ENCODE measurements around the gene PLA2G5. TPM values are rescaled to one million over a fixed set of nuclear protein-coding genes. Genes with fewer than 3 reads are reported as not detected.

Gene PLA2G5
- total and polyA plus RNA-seq, 2 of the 13 experiments (the other 11 are each of a cell fraction or from before 2014, with no cell fraction given) = not detected

DNA sequence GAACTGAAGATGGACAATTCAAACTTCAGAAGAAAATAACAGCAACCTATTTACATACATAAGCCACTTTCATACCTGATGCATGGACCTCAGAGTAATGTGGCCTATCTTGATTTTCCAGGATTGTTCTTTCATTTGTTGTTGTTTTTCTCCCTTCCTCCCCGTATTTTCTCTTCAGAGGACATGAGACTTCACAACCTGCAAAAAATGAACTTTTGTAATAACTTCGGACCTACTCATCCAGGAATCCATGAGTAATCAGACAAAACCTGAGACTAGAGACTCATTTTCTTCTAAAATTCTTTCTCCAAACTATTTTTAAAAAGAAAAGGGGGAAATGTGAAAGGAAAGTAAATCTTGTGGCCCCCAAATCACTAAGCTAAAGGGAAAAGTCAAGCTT, 17.6 kb upstream of the PLA2G5 start:
- FAIRE-seq (no peak), ATAC-seq (no peak), DNase-seq (ENCODE audit: low spot score) (no peak)
- in situ Hi-C loops (cut with HindIII; ENCODE audit: extremely low pct_ligation_motif_present, low pct_unique_long_range_greater_than_20kb) = no loop called here
- Histone ChIP-seq H3K79me2 (ENCODE audit: insufficient read depth, low read length) (no peaks in the 10 kb centered on the region), H3K4me3 (replicated peaks in 1 of 3; ENCODE audit: insufficient read depth in 1 of 3, low read depth in 2 of 3, low read length in 3 of 3) (no peak overlapping the region), H4K20me1 (ENCODE audit: insufficient read depth, low read length) (no peaks in the 10 kb centered on the region), H3K9ac (ENCODE audit: insufficient read depth, low read depth, low read length) (no peak overlapping the region), H3K27me3 (ENCODE audit: control insufficient read depth in 1 of 2, insufficient read depth in 2 of 2, low read length in 2 of 2) (no peaks in the 10 kb centered on the region), H3K27ac (ENCODE audit: extremely low read length, insufficient read depth, low read length) (no peak overlapping the region), H3K4me1 (ENCODE audit: insufficient read depth, low read length) (no peaks in the 10 kb centered on the region), H2AFZ (ENCODE audit: low read length) (no peak overlapping the region), H3K9me3 (ENCODE audit: low read length) (peaks cover 35% of the 10 kb centered on the region), H3K4me2 (ENCODE audit: low read depth, low read length) (no peak overlapping the region), H3K36me3 (replicated peaks in 1 of 2; ENCODE audit: control insufficient read depth in 1 of 2, insufficient read depth in 2 of 2, low read length in 2 of 2) (no peaks in the 10 kb centered on the region)
- 3% methylated on average over 2 of the region's 2 CpGs for WGBS (ENCODE audit: low lambda C conversion rate)
- ChIA-PET POLR2A (no interaction called here), CTCF (ENCODE audit: low intra/inter-chr PET ratio, low total read pairs) (no interaction called here)
- intact Hi-C loops (cut with micrococcal nuclease; ENCODE audit: unreplicated experiment) = no loop called here
- no TSS peak for BruUV-seq (replicated peaks)
- TF ChIP-seq CCDC6 (CRISPR knock-in tag; IDR thresholded peaks at IDR 0.05) = no peak
- no peak for TF ChIP-seq ZFP41 (CRISPR knock-in tag; IDR thresholded peaks at IDR 0.05; ENCODE audit: borderline replicate concordance)
- TF ChIP-seq, protein P1, sequence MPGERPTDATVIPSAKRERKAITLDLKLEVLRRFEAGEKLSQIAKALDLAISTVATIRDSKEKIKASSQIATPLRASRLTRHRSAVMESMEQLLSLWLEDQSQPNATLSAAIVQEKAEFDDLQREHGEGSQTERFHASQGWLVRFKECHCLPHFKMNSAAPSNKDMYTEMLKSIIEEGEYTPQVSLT (CRISPR knock-in tag; IDR thresholded peaks at IDR 0.05; ENCODE audit: borderline replicate concordance, low read depth) = no peak
- TF ChIP-seq, protein P2, sequence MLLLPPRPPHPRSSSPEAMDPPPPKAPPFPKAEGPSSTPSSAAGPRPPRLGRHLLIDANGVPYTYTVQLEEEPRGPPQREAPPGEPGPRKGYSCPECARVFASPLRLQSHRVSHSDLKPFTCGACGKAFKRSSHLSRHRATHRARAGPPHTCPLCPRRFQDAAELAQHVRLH (CRISPR knock-in tag; IDR thresholded peaks at IDR 0.05; ENCODE audit: borderline replicate concordance, low read depth) = no peak
- TF ChIP-seq POLR2G (IDR thresholded peaks at IDR 0.05; ENCODE audit: low read depth, low read length) = no peak
- TF ChIP-seq, protein P3, sequence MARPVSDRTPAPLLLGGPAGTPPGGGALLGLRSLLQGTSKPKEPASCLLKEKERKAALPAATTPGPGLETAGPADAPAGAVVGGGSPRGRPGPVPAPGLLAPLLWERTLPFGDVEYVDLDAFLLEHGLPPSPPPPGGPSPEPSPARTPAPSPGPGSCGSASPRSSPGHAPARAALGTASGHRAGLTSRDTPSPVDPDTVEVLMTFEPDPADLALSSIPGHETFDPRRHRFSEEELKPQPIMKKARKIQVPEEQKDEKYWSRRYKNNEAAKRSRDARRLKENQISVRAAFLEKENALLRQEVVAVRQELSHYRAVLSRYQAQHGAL (CRISPR knock-in tag; IDR thresholded peaks at IDR 0.05; ENCODE audit: not compliant biosample characterization) = no peak
- no peak for TF ChIP-seq ZBTB3 (CRISPR knock-in tag; IDR thresholded peaks at IDR 0.05; ENCODE audit: borderline replicate concordance, low read depth)
- TF ChIP-seq RXRA (CRISPR knock-in tag; IDR thresholded peaks at IDR 0.05) = no peak
- TF ChIP-seq ZNF841 (CRISPR knock-in tag; IDR thresholded peaks at IDR 0.05; ENCODE audit: borderline replicate concordance) = no peak
- TF ChIP-seq, protein P4, sequence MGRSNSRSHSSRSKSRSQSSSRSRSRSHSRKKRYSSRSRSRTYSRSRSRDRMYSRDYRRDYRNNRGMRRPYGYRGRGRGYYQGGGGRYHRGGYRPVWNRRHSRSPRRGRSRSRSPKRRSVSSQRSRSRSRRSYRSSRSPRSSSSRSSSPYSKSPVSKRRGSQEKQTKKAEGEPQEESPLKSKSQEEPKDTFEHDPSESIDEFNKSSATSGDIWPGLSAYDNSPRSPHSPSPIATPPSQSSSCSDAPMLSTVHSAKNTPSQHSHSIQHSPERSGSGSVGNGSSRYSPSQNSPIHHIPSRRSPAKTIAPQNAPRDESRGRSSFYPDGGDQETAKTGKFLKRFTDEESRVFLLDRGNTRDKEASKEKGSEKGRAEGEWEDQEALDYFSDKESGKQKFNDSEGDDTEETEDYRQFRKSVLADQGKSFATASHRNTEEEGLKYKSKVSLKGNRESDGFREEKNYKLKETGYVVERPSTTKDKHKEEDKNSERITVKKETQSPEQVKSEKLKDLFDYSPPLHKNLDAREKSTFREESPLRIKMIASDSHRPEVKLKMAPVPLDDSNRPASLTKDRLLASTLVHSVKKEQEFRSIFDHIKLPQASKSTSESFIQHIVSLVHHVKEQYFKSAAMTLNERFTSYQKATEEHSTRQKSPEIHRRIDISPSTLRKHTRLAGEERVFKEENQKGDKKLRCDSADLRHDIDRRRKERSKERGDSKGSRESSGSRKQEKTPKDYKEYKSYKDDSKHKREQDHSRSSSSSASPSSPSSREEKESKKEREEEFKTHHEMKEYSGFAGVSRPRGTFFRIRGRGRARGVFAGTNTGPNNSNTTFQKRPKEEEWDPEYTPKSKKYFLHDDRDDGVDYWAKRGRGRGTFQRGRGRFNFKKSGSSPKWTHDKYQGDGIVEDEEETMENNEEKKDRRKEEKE (IDR thresholded peaks at IDR 0.05) = no peak
- TF ChIP-seq, protein P5, sequence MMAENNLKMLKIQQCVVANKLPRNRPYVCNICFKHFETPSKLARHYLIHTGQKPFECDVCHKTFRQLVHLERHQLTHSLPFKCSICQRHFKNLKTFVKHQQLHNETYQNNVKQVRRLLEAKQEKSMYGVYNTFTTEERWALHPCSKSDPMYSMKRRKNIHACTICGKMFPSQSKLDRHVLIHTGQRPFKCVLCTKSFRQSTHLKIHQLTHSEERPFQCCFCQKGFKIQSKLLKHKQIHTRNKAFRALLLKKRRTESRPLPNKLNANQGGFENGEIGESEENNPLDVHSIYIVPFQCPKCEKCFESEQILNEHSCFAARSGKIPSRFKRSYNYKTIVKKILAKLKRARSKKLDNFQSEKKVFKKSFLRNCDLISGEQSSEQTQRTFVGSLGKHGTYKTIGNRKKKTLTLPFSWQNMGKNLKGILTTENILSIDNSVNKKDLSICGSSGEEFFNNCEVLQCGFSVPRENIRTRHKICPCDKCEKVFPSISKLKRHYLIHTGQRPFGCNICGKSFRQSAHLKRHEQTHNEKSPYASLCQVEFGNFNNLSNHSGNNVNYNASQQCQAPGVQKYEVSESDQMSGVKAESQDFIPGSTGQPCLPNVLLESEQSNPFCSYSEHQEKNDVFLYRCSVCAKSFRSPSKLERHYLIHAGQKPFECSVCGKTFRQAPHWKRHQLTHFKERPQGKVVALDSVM (CRISPR knock-in tag; IDR thresholded peaks at IDR 0.05) = no peak
- TF ChIP-seq MYNN (CRISPR knock-in tag; IDR thresholded peaks at IDR 0.05; ENCODE audit: low read depth) = no peak
